A549 (cell line): Measurements from ENCODE around the gene COA7. TPM values are rescaled to one million over a fixed set of nuclear protein-coding genes. Genes with fewer than 3 reads are reported as not detected.

Experiments used
- ATAC-seq, 2 experiments: fragments of 200-7000 bp in 1 of 2; fragments of >200 bp in 1 of 2; cut with Nextera tagmentation in 1 of 2; cut with Tn5 transposase in 1 of 2; 3 replicates each; pipeline versions ENCODE4 v1.8.0 to v1.9.1; 2018 to 2020; ENCODE audit warnings: mild to moderate bottlenecking in 1 of 2, moderate library complexity in 1 of 2
- CTCF ChIA-PET: fragments of 300-600 bp; sonication (Branson Sonifier 250); formaldehyde crosslinking; extraction: SDS; loops from one replicate; lab custom pipeline; 2021; ENCODE audit warnings: antibody characterized with exemption, inconsistent platforms; lab: Yijun Ruan, JAX
- POLR2A ChIA-PET: fragments of 350-600 bp; formaldehyde crosslinking; extraction: SDS; loops from one replicate; lab custom pipeline; 2021; ENCODE audit warnings: antibody characterized with exemption, inconsistent platforms; lab: Yijun Ruan, JAX
- DNase-seq, 2 experiments: peaks; one replicate each; pipeline versions ENCODE4 v3.0.0 to v3.0.0-alpha.2; 2011 to 2016; ENCODE audit warnings: low read depth in 1 of 2, low spot score in 1 of 2
- FAIRE-seq: peaks from 2 replicates; lab custom pipeline; 2011; peaks lifted over from hg19 to GRCh38; lab: Jason Lieb, UNC
- H3K27ac ChIP-seq, 2 experiments: fragments of >200 bp; sonication (Bioruptor Twin); formaldehyde crosslinking; 3 replicates each; pipeline ENCODE4 v1.5.1; 2016 to 2017
- H3K4me1 ChIP-seq: fragments of >200 bp; sonication (Bioruptor Twin); formaldehyde crosslinking; 3 replicates; pipeline ENCODE4 v1.6.1; 2016
- H3K4me2 ChIP-seq: fragments of >200 bp; sonication (Bioruptor Twin); formaldehyde crosslinking; 3 replicates; pipeline ENCODE4 v1.6.1; 2016
- H3K4me3 ChIP-seq: fragments of >200 bp; sonication (Bioruptor Twin); formaldehyde crosslinking; 3 replicates; pipeline ENCODE4 v1.5.1; 2016
- H3K9me3 ChIP-seq: fragments of >200 bp; sonication (Bioruptor Twin); formaldehyde crosslinking; 3 replicates; pipeline ENCODE4 v1.6.1; 2016
- BCL3 ChIP-seq: fragments of >200 bp; sonication (Bioruptor Twin); formaldehyde crosslinking; IDR thresholded peaks from 3 replicates; pipeline ENCODE4 v1.6.1; 2016
- BHLHE40 ChIP-seq: IDR thresholded peaks from 2 replicates; pipeline ENCODE4 v1.6.1; 2012; ENCODE audit warnings: low read depth, low read length, inconsistent platforms
- CHD2 ChIP-seq: fragments of 150-350 bp; IDR thresholded peaks from 2 replicates; pipeline ENCODE4 v1.6.1; 2014; ENCODE audit warnings: low read length; ENCODE audit not compliant: partially characterized antibody
- FOSL2 ChIP-seq, 2 experiments: fragments of 450-650 bp in 1 of 2; fragments of >200 bp in 1 of 2; sonication (Bioruptor Twin) in 1 of 2; formaldehyde crosslinking; IDR thresholded peaks; 2 replicates each; pipeline versions ENCODE4 v1.5.0 to v1.6.1; 2016 to 2020; ENCODE audit warnings: mild to moderate bottlenecking in 1 of 2, moderate library complexity in 1 of 2
- GATA3 ChIP-seq: IDR thresholded peaks from 2 replicates; pipeline ENCODE4 v1.6.1; 2012; ENCODE audit warnings: borderline replicate concordance
- HOXB13 ChIP-seq: fragments of 250-450 bp; sonication (Bioruptor Pico); IDR thresholded peaks from 2 replicates; pipeline ENCODE4 v1.5.0; 2020; ENCODE audit warnings: low read depth, mild to moderate bottlenecking, moderate library complexity
- KDM5A ChIP-seq: fragments of 200-600 bp; sonication (generic); IDR thresholded peaks from 2 replicates; pipeline ENCODE4 v1.6.1; 2016; ENCODE audit warnings: antibody characterized with exemption, mild to moderate bottlenecking
- MAZ ChIP-seq: fragments of 150-350 bp; IDR thresholded peaks from 2 replicates; pipeline ENCODE4 v1.6.1; 2014; ENCODE audit warnings: antibody characterized with exemption, low read depth, low read length, borderline replicate concordance
- NPAS2 ChIP-seq: fragments of 250-450 bp; sonication (Bioruptor Pico); IDR thresholded peaks from 2 replicates; pipeline ENCODE4 v1.8.0; 2022; ENCODE audit warnings: mild to moderate bottlenecking, moderate library complexity, borderline replicate concordance
- NR3C1 ChIP-seq: fragments of >200 bp; sonication (Bioruptor Twin); formaldehyde crosslinking; IDR thresholded peaks from 3 replicates; pipeline ENCODE4 v1.6.1; 2017
- PBX3 ChIP-seq: IDR thresholded peaks from 2 replicates; pipeline ENCODE4 v1.6.1; 2012
- PHF8 ChIP-seq: fragments of 200-600 bp; sonication (generic); IDR thresholded peaks from 2 replicates; pipeline ENCODE4 v1.6.1; 2016; ENCODE audit warnings: low read depth, mild to moderate bottlenecking, antibody characterized with exemption, moderate library complexity, borderline replicate concordance
- RARB ChIP-seq: fragments of 250-450 bp; sonication (Bioruptor Pico); IDR thresholded peaks from 2 replicates; pipeline ENCODE4 v1.8.0; 2021; ENCODE audit warnings: mild to moderate bottlenecking, moderate library complexity
- RCOR1 ChIP-seq: fragments of 150-350 bp; IDR thresholded peaks from 2 replicates; pipeline ENCODE4 v1.6.1; 2014; ENCODE audit warnings: antibody characterized with exemption, low read length, low read depth
- REST ChIP-seq: fragments of 200-600 bp; sonication (generic); IDR thresholded peaks from 2 replicates; pipeline ENCODE4 v1.6.1; 2016; ENCODE audit warnings: antibody characterized with exemption, mild to moderate bottlenecking, moderate library complexity
- RFX5 ChIP-seq: fragments of 450-650 bp; IDR thresholded peaks from 2 replicates; pipeline ENCODE4 v1.7.1; 2014; ENCODE audit warnings: antibody characterized with exemption, mild to moderate bottlenecking, moderate library complexity
- RNF2 ChIP-seq: fragments of 200-600 bp; sonication (generic); IDR thresholded peaks from 2 replicates; pipeline ENCODE4 v1.6.1; 2016; ENCODE audit warnings: low read depth, mild to moderate bottlenecking, antibody characterized with exemption, moderate library complexity, borderline replicate concordance
- ZNF302 ChIP-seq: fragments of 250-450 bp; sonication (Bioruptor Pico); IDR thresholded peaks from 2 replicates; pipeline ENCODE4 v1.9.0; 2021; ENCODE audit warnings: inconsistent platforms, mild to moderate bottlenecking, moderate library complexity
- WGBS: methylation state at CpG from one replicate; pipeline ENCODE4 v1.1.6; 2017; ENCODE audit errors: missing lambda C conversion rate; 5-methylcytosine and 5-hydroxymethylcytosine counted together
- polyA plus RNA-seq, 4 experiments: library from polyadenylated mRNA; depleted of rRNA in 3 of 4; stranded (reverse); fragments of >200 nt; fragmentation: RNase III in 1 of 4; extraction: RNeasy Plus Mini Kit Qiagen cat#74134 plus additional on column Dnase treatment in 1 of 4; gene quantifications; 2 replicates in 3 of 4; 3 replicates in 1 of 4; pipeline ENCODE4 v1.2.3, GENCODE V29; 2011 to 2017

Gene COA7
- polyA plus RNA-seq, 2 of the 4 experiments (the other 2 are of a cell fraction): 18.1 to 22.0 TPM

- no peak overlapping the region for H3K4me2 ChIP-seq
- no peaks in the 10 kb centered on the region for H3K9me3 ChIP-seq
- TF ChIP-seq PHF8: no peak
- no peak for TF ChIP-seq CHD2
- TF ChIP-seq RNF2: no peak
- TF ChIP-seq REST: no peak
- TF ChIP-seq NR3C1: no peak
- TF ChIP-seq FOSL2 (IDR thresholded peaks at IDR 0.05): no peak
- TF ChIP-seq FOSL2 (CRISPR knock-in tag; IDR thresholded peaks at IDR 0.05): no peak
- no peak for TF ChIP-seq BCL3
- POLR2A ChIA-PET: no interaction called here
- FAIRE-seq: no peak
- CTCF ChIA-PET: no interaction called here
- no peaks in the 10 kb centered on the region for H3K4me1 ChIP-seq
- no peak for ATAC-seq
- 88% methylated on average over 3 of the region's 3 CpGs for WGBS
- H3K27ac ChIP-seq: no peak overlapping the region
- no peak overlapping the region for H3K4me3 ChIP-seq
- DNase-seq: no peak
These were observed 17.8 kb downstream of the COA7 start for GRCh38 chr1:52680353-52680752.

GRCh38 chr1:52679498-52679897 lies 18.6 kb downstream of the COA7 start:
- CTCF ChIA-PET: interaction anchor here (1.6 kb wide), 1 partner anchor 12 kb away, joined by 4 read pairs; no protein-coding TSS in a partner anchor
- 86% methylated on average over 5 of the region's 5 CpGs for WGBS
- Histone ChIP-seq H3K4me2 (no peak overlapping the region), H3K9me3 (no peaks in the 10 kb centered on the region), H3K27ac (no peak overlapping the region; a peak in 1 of 6 replicates), H3K4me1 (no peaks in the 10 kb centered on the region), H3K4me3 (no peak overlapping the region)
- ATAC-seq (no peak), FAIRE-seq (no peak), DNase-seq (no peak)
- POLR2A ChIA-PET: no interaction called here
- TF ChIP-seq RCOR1: no peak
- no peak for TF ChIP-seq GATA3
- no peak for TF ChIP-seq RFX5
- no peak for TF ChIP-seq MAZ
- TF ChIP-seq BHLHE40: no peak
- TF ChIP-seq ZNF302 (CRISPR knock-in tag): no peak
- no peak for TF ChIP-seq HOXB13 (CRISPR knock-in tag)
- no peak for TF ChIP-seq PHF8
- TF ChIP-seq NPAS2 (CRISPR knock-in tag): no peak

GRCh38 chr1:52679048-52679447 lies 19.1 kb downstream of the COA7 start:
- no peak overlapping the region for H3K4me3 ChIP-seq
- FAIRE-seq: no peak
- no peaks in the 10 kb centered on the region for H3K9me3 ChIP-seq
- H3K4me1 ChIP-seq: no peaks in the 10 kb centered on the region
- DNase-seq: no peak
- CTCF ChIA-PET: interaction anchor here (1.6 kb wide), 1 partner anchor 12 kb away, joined by 4 read pairs; no protein-coding TSS in a partner anchor
- 100% methylated on average over 1 of the region's 1 CpG for WGBS
- no peak for ATAC-seq
- no peak overlapping the region for H3K4me2 ChIP-seq
- TF ChIP-seq BCL3: no peak
- no peak for TF ChIP-seq RARB
- TF ChIP-seq PBX3: no peak
- TF ChIP-seq KDM5A: no peak
- H3K27ac ChIP-seq: no peak overlapping the region; a peak in 1 of 6 replicates
- POLR2A ChIA-PET: no interaction called here
